HG03045 (cell line): ENCODE results near the gene FRK.
A peak's percentile ranks its signal among the peaks of the same experiment; 100 is the strongest.
"Not testable (repeated sequence)": the region's sequence is repeated elsewhere in the genome, so short reads cannot be mapped to it uniquely, and the experiment has no call there.

Experiments used
- ATAC-seq: cut with Tn5 transposase; IDR thresholded peaks from one replicate; pipeline ENCODE4 v1.9.1; 2021; ENCODE audit warnings: mild to moderate bottlenecking, moderate library complexity; ENCODE audit not compliant: unreplicated experiment

FRK gene

DNA sequence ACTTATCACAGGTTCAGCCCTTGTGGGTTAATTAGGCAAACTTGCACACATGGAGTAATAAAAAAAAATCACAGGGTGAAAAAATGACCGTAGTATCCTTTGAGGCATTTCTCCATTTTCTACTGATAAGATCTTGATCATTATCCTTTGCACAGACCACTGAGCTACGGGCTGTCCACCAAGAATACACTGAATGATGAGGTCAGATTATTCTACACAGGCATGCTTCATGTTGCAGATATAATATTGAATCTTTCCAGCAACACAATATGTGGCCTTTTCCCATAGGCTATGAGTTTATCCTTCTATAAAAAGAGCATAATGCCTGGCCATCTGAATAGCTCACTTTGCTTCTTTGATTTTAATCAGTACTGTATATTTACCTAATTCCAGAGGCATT, 168.9 kb downstream of the FRK start:
- no peak for ATAC-seq

DNA sequence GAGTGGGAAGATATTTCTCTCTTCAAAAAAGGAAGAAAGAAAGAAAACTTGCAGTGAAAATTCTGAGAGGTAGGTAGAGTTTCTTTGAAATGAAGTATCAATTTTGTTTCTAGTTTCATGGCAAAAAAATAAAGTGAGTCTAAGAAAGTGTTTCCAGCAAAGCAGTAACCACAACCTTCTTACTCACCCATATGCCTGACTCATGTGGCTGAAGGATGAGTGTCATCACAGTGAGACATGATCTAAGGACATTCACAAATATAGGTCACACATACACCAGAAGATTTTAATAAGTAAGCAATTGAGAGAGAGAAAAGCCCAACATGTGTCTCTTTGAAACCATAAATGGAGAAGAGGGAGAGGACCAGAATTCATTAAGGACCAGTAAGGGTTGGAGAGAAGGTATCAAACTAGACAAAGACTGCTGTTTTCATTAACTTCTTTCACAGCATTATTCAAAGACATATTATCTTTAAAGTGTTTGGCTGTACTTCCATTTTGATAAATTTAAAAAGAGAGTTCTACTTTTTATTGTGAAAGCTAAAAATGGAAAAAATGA, 169.5 kb downstream of the FRK start:
- ATAC-seq: peak; percentile 95

DNA sequence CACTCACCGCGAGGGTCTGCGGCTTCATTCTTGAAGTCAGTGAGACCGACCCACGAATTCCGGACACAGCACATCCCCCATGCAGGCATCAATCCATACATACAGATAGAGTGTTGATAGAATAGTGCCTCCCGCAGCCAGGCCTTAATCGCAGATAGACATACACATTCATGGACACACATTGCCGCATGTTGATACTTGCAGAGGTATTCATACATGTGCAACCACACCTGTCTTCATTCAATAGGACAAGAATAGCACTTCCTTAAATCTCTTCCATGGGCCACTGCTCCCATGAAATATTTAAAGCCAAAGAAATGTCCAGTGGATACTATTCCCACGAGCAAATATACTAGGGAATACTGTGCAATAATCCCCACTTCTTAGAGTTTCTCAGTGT, 170.5 kb downstream of the FRK start:
- ATAC-seq: no peak

DNA sequence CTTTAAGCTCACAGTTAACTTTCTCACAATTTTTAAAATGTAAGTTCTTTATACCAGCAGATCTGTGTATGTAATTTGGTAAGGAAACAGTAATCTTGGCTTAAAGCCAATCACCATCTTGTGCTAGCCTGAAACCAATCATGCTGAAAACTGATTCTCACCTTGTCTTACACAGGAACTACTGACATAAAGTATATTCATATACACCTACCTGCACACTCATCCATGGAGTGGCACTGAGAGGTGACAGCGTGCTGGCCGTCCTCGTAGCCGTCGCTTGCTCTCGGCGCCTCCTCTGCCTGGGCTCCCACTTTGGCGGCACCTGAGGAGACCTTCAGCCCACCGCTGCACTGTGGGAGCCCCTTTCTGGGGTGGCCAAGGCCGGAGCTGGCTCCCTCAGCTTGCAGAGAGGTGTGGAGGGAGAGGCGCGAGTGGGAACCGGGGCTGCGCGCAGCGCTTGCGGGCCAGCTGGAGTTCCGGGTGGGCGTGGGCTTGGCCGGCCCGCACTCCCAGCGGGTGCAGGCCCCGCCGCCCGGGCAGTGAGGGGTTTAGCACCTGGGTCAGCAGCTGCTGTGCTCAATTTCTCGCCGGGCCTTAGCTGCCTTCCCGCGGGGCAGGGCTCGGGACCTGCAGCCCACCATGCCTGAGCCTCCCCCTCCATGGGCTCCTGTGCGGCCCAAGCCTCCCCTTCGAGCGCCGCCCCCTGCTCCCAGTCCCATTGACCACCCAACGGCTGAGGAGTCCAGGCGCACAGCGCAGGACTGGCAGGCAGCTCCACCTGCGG, 171.8 kb downstream of the FRK start:
- not testable (repeated sequence) for ATAC-seq

DNA sequence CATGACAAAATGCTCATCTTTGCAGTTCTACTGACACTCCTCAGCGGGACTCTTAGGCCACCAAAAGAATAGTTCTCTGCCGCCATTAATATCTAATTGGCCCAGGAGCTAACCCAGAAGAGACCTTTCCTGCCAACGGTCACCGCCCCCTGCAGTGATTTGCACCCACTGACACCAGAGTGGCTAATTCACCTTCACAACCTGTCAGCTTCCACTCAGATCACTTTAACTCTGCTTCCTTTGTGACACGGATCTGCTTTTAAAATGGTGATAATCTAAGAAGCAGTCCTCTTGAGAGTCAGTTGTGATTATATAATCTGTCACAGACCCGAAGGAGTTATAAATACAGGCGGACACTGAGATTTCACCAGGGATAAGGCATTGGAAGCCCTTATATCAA, 172.8 kb downstream of the FRK start:
- ATAC-seq: no peak

DNA sequence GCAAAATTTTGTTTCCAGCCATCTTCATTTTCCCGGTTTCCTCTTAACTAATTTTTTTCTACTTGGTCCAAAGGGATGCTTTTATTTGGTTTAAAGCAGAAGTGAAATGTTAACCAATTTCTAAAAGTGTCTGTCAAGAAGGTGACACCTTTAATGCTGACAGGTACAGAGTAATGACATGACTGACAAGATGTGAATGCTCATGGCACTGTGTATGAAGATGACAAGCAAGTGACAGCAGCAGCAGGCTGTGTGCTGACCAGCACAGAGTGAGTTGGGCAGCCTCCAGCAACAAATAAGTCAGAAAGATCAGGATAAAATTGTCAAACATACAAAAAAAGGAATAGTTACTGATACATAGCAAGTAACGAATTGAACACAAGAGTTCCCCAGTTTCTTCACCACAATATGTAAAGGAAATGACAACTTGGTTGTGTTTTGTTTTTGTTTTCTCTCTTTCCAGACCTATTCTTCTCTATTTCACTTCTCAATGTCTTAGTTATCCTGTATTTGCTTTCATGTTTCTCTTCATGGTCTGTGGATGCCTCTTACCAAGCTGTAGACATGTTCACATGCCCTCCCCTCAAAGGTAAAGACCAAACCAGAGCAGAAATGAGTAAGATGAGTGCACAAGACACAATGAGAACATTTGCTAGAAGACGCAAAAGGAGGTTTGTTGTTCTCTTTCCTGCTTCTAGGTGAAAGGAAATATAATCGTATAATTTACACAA, 174.9 kb downstream of the FRK start:
- peak; percentile 53 for ATAC-seq

DNA sequence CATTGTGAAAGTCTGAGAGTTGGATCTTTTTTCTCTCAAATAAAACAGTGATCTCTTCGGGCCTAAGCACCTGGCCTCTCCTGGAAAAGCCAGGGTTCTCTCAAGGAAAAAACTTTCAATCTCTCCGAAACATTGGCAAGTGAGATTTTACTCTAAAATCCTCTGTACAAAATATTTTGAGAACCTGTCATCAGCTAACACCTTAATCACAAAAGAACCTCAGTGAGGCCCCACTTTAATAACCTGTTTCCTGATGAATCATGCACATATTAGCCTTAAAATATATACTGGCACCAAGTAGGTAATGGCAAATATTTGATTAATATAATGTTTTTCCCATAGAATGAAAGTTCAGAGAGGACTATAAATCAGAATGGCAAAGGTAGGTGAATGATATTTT, 177.9 kb downstream of the FRK start:
- ATAC-seq: no peak

DNA sequence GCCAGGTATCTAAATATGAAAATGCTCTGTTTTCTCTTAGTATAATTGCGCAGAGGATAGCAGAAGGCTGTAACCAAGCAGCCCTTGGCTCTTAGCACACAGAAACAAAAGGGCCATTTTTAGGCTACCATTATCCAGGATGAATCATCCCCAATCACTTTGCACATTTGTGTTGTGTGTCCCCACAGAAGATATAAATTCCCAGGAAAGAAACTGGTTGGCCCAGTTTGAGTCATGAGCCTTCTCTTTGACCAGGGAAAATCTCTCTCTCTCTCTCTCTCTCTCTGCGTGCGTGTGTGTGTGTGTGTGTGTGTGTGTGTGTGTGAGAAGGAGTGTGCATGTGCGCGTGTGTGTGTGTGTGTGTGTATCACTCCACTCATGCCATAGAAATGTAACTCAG, 178.5 kb downstream of the FRK start:
- no peak for ATAC-seq
